GM12878 (cell line): Measurements from ENCODE around the gene COL4A2. TPM values are rescaled to one million over a fixed set of nuclear protein-coding genes. Genes with fewer than 3 reads are reported as not detected.
A peak's percentile ranks its signal among the peaks of the same experiment; 100 is the strongest.

Experiments used
- ATAC-seq: fragments of 200-7000 bp; cut with Tn5 transposase; 3 replicates; pipeline ENCODE4 v1.9.1; 2020; ENCODE audit warnings: mild to moderate bottlenecking, moderate library complexity
- BruUV-seq: library from RNA; stranded (reverse); fragments of 400-500 nt; replicated peaks from 2 replicates; lab custom pipeline; 2021; lab: Mats Ljungman, UMichigan
- CTCF ChIA-PET: fragments of 300-600 bp; sonication (Branson Sonifier 250); formaldehyde crosslinking; extraction: SDS; loops from one replicate; lab custom pipeline; 2021; ENCODE audit warnings: inconsistent platforms; lab: Yijun Ruan, JAX
- POLR2A ChIA-PET: fragments of 350-600 bp; formaldehyde crosslinking; extraction: SDS; loops from one replicate; lab custom pipeline; 2021; ENCODE audit warnings: inconsistent platforms; lab: Charles Lee
- RAD21 ChIA-PET: fragments of 300-600 bp; sonication (Branson Sonifier 250); formaldehyde crosslinking; loops from one replicate; lab custom pipeline; 2023; ENCODE audit warnings: antibody characterized with exemption; ENCODE audit not compliant: unreplicated experiment; lab: Charles Lee
- SMC1A ChIA-PET: fragments of 300-600 bp; sonication (Branson Sonifier 250); formaldehyde crosslinking; loops from one replicate; lab custom pipeline; 2023; ENCODE audit not compliant: unreplicated experiment, uncharacterized antibody; lab: Charles Lee
- DNase-seq: peaks from one replicate; pipeline ENCODE4 v3.0.0-alpha.2; 2011; ENCODE audit warnings: low read depth, low spot score
- FAIRE-seq: peaks from 3 replicates; lab custom pipeline; 2011; peaks lifted over from hg19 to GRCh38; lab: Jason Lieb, UNC
- H2AFZ ChIP-seq: 2 replicates; pipeline ENCODE4 v1.6.0; 2011; ENCODE audit warnings: low read depth, low read length, control low read depth; ENCODE audit not compliant: control insufficient read depth
- H3K27ac ChIP-seq: 2 replicates; pipeline ENCODE4 v1.5.1; 2011; ENCODE audit warnings: control low read depth; ENCODE audit not compliant: control insufficient read depth, insufficient read depth
- H3K27me3 ChIP-seq, 2 experiments: replicated peaks in 1 of 2; 2 replicates each; pipeline versions ENCODE4 v1.6.0 to v1.6.1; 2011; ENCODE audit warnings: low read length in 1 of 2; ENCODE audit not compliant: control insufficient read depth in 2 of 2, insufficient read depth in 2 of 2
- H3K36me3 ChIP-seq, 2 experiments: 2 replicates each; pipeline ENCODE4 v1.5.1; 2011; ENCODE audit warnings: low read length in 1 of 2; ENCODE audit not compliant: control insufficient read depth in 2 of 2, insufficient read depth in 2 of 2
- H3K4me1 ChIP-seq: 2 replicates; pipeline ENCODE4 v1.6.1; 2011; ENCODE audit warnings: mild to moderate bottlenecking, low read length, moderate library complexity, mixed read lengths; ENCODE audit not compliant: control insufficient read depth, insufficient read depth
- H3K4me2 ChIP-seq: 2 replicates; pipeline ENCODE4 v1.6.0; 2011; ENCODE audit warnings: control low read depth; ENCODE audit not compliant: control insufficient read depth, insufficient read depth
- H3K4me3 ChIP-seq: fragments of 200-600 bp; sonication (generic); 2 replicates; pipeline ENCODE4 v1.5.1; 2016
- H3K79me2 ChIP-seq: 2 replicates; pipeline ENCODE4 v1.6.0; 2011; ENCODE audit warnings: low read length; ENCODE audit not compliant: control insufficient read depth, insufficient read depth
- H3K9ac ChIP-seq: 2 replicates; pipeline ENCODE4 v1.8.0; 2011; ENCODE audit warnings: low read length, control low read depth, mixed read lengths; ENCODE audit not compliant: control insufficient read depth, insufficient read depth
- H3K9me3 ChIP-seq: replicated peaks from 3 replicates; pipeline ENCODE4 v1.5.1; 2011; ENCODE audit warnings: mild to moderate bottlenecking, low read length; ENCODE audit not compliant: control insufficient read depth, insufficient read depth
- H4K20me1 ChIP-seq: 2 replicates; pipeline ENCODE4 v1.6.0; 2011; ENCODE audit not compliant: control insufficient read depth, insufficient read depth
- BHLHE40 ChIP-seq, 2 experiments: fragments of 450-650 bp in 1 of 2; IDR thresholded peaks; 2 replicates each; pipeline ENCODE4 v1.6.1; 2011 to 2017; ENCODE audit warnings: low read depth in 2 of 2, borderline replicate concordance in 1 of 2, improper control_type of control experiment in 1 of 2, low read length in 1 of 2, mild to moderate bottlenecking in 1 of 2
- CHD2 ChIP-seq: IDR thresholded peaks from 2 replicates; pipeline ENCODE4 v1.6.1; 2011; ENCODE audit warnings: low read depth, low read length, improper control_type of control experiment, borderline replicate concordance
- HCFC1 ChIP-seq: fragments of 150-350 bp; IDR thresholded peaks from 2 replicates; pipeline ENCODE4 v1.6.1; 2014; ENCODE audit warnings: low read length
- IKZF1 ChIP-seq: fragments of 450-650 bp; conservative IDR thresholded peaks from 2 replicates; pipeline ENCODE4 v1.6.1; 2017; ENCODE audit warnings: antibody characterized with exemption, mild to moderate bottlenecking
- JUNB ChIP-seq: IDR thresholded peaks from 2 replicates; pipeline ENCODE4 v1.6.1; 2016; ENCODE audit warnings: antibody characterized with exemption, mild to moderate bottlenecking
- MTA2 ChIP-seq: fragments of 450-650 bp; IDR thresholded peaks from 2 replicates; pipeline ENCODE4 v1.6.1; 2016; ENCODE audit warnings: low read depth, mild to moderate bottlenecking, moderate library complexity
- MTA3 ChIP-seq: IDR thresholded peaks from 2 replicates; pipeline ENCODE4 v1.6.1; 2012; ENCODE audit warnings: low read length, inconsistent platforms, borderline replicate concordance
- POLR2AphosphoS2 ChIP-seq: IDR thresholded peaks from 2 replicates; pipeline ENCODE4 v1.6.1; 2011; ENCODE audit warnings: low read depth, mild to moderate bottlenecking, low read length, improper control_type of control experiment, moderate library complexity
- TCF7 ChIP-seq: IDR thresholded peaks from 2 replicates; pipeline ENCODE4 v1.6.1; 2014; ENCODE audit warnings: antibody characterized with exemption, borderline replicate concordance
- WGBS: methylation state at CpG from one replicate; pipeline ENCODE4 v1.1.6; 2016; ENCODE audit warnings: low lambda C conversion rate; ENCODE audit not compliant: insufficient replicate concordance, insufficient coverage; ENCODE audit errors: missing lambda C conversion rate; 5-methylcytosine and 5-hydroxymethylcytosine counted together
- in situ Hi-C: fragments of 300-500 bp; cut with MboI; formaldehyde crosslinking; loops from 9 replicates; pipeline ENCODE4 v1.14.3; 2018; ENCODE audit warnings: mixed read lengths
- intact Hi-C: fragments of 100-400 bp; cut with micrococcal nuclease; formaldehyde crosslinking; loops from one replicate; pipeline ENCODE4 v1.14.2; 2022; ENCODE audit not compliant: unreplicated experiment
- polyA plus RNA-seq, 11 experiments: library from polyadenylated mRNA; depleted of rRNA in 4 of 11; unstranded in 6 of 11; stranded (reverse) in 5 of 11; fragments of >200 nt; fragmentation: Nextera tagmentation in 4 of 11; fragmentation: Illumina TruSeq in 1 of 11; extraction: Ambion mirVana in 4 of 11; extraction: Trizol in 1 of 11; gene quantifications; 1 replicate in 1 of 11; 2 replicates in 10 of 11; pipeline versions ENCODE4 v1.2.1 to v1.2.3, GENCODE V29; 2011 to 2016; ENCODE audit warnings: inconsistent platforms in 2 of 11, missing spikeins in 2 of 11, low read depth in 1 of 11
- total RNA-seq, 4 experiments: library from RNA; depleted of rRNA in 3 of 4; stranded (reverse); fragments of >200 nt in 3 of 4; fragmentation: Illumina TruSeq in 1 of 4; extraction: Trizol in 1 of 4; gene quantifications; 2 replicates each; pipeline versions ENCODE4 v1.2.1 to v1.2.3, GENCODE V29; 2013 to 2021
- TF ChIP-seq, protein P1 (sequence below): fragments of 450-650 bp; IDR thresholded peaks from 2 replicates; pipeline ENCODE4 v1.6.1; 2016; ENCODE audit warnings: mild to moderate bottlenecking
- TF ChIP-seq, protein P2 (sequence below): fragments of 450-650 bp; formaldehyde crosslinking; IDR thresholded peaks from 2 replicates; pipeline ENCODE4 v1.5.0; 2022; ENCODE audit warnings: mild to moderate bottlenecking, missing genetic modification characterization
- TF ChIP-seq, protein P3 (sequence below): IDR thresholded peaks from 2 replicates; pipeline ENCODE4 v1.6.1; 2012; ENCODE audit warnings: mild to moderate bottlenecking, low read depth, low read length

The COL4A2 gene
- total and polyA plus RNA-seq, 10 of the 15 experiments (the other 5 are each of a cell fraction or from before 2014, with no cell fraction given), result 0.16 to 1.6 (median 0.62) TPM; not detected in 3

DNA sequence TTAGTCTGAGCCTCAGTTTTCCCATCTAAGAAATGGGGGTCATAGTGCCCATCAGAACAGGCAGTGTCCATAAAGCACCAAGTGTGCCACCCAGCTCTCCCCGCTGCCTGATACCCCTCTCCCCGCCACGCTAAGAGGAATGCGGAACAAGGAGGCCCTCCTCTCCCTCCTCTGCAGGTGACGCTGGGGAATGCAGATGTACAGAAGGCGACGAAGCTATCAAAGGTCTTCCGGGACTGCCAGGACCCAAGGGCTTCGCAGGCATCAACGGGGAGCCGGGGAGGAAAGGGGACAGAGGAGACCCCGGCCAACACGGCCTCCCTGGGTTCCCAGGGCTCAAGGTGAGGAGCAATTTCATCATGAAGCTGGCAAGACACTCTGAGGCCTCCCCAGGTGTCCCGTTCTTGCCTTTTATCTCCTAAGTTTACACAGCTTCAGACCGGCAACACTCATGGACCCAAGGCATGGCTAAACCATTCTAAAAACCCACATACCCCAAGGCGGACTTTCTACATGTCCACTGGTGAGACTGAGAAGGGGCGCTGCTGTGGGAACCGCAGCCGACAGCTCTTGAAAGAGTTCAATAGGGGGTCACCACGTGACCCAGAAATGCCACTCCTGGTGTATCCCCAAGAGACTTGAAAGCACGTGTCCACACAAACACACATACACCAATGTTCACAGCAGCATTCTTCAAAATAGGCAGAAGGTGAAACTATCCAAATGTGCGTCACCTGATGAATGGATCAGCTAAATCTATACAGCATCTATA is 151.7 kb downstream of the COL4A2 start (continued):
- TF ChIP-seq, protein P1, sequence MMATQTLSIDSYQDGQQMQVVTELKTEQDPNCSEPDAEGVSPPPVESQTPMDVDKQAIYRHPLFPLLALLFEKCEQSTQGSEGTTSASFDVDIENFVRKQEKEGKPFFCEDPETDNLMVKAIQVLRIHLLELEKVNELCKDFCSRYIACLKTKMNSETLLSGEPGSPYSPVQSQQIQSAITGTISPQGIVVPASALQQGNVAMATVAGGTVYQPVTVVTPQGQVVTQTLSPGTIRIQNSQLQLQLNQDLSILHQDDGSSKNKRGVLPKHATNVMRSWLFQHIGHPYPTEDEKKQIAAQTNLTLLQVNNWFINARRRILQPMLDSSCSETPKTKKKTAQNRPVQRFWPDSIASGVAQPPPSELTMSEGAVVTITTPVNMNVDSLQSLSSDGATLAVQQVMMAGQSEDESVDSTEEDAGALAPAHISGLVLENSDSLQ, result peak; percentile 49; the same call in 1 of the 2 replicates
- no peak for TF ChIP-seq CHD2
- TF ChIP-seq MTA2, result peak; percentile 32; the same call in 1 of the 2 replicates
- peak; percentile 87 to 91 for TF ChIP-seq BHLHE40 (IDR thresholded peaks at IDR 0.05; ENCODE audit: borderline replicate concordance in 1 of 2, low read depth in 2 of 2, low read length in 1 of 2)
- TF ChIP-seq POLR2AphosphoS2, result no peak
- peak; percentile 54 for TF ChIP-seq IKZF1

DNA sequence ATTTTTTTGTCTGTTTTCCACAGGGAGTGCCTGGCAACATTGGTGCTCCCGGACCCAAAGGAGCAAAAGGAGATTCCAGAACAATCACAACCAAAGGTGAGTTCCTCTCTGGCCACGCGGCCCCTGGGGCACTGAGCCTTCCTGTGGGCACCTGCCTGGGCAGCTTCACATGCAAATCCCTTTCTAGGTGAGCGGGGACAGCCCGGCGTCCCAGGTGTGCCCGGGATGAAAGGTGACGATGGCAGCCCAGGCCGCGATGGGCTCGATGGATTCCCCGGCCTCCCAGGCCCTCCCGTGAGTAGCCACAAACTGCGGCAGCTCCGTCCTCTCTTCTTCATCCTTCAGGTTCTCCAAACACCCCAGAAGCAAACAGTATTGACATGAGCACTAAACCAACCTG is 155.0 kb downstream of the COL4A2 start:
- no peak overlapping the region for H3K4me3 ChIP-seq
- ATAC-seq (no peak), FAIRE-seq (no peak), DNase-seq (no peak)
- CTCF ChIA-PET, result interaction anchor here (0.8 kb wide), 1 partner anchor 16 kb away, joined by 3 read pairs; no protein-coding TSS in a partner anchor
- H3K79me2 ChIP-seq, result no peaks in the 10 kb centered on the region
- SMC1A ChIA-PET, result interaction anchor here (0.6 kb wide), 1 partner anchor 10 kb away, joined by 3 read pairs; no protein-coding TSS in a partner anchor
- H3K27ac ChIP-seq, result no peak overlapping the region
- H4K20me1 ChIP-seq, result no peaks in the 10 kb centered on the region
- H3K9me3 ChIP-seq, result no peaks in the 10 kb centered on the region
- H2AFZ ChIP-seq, result no peak overlapping the region
- no peak overlapping the region for H3K9ac ChIP-seq
- POLR2A ChIA-PET, result no interaction called here
- no TSS peak for BruUV-seq
- in situ Hi-C loops (no loop called here), intact Hi-C loops (no loop called here)
- no peaks in the 10 kb centered on the region for H3K36me3 ChIP-seq
- peaks cover 7% of the 10 kb centered on the region for H3K4me1 ChIP-seq
- 64% methylated on average over 15 of the region's 15 CpGs for WGBS
- RAD21 ChIA-PET, result no interaction called here
- TF ChIP-seq TCF7 (no peak), JUNB (no peak), MTA3 (no peak), HCFC1 (no peak)
- TF ChIP-seq, protein P2, sequence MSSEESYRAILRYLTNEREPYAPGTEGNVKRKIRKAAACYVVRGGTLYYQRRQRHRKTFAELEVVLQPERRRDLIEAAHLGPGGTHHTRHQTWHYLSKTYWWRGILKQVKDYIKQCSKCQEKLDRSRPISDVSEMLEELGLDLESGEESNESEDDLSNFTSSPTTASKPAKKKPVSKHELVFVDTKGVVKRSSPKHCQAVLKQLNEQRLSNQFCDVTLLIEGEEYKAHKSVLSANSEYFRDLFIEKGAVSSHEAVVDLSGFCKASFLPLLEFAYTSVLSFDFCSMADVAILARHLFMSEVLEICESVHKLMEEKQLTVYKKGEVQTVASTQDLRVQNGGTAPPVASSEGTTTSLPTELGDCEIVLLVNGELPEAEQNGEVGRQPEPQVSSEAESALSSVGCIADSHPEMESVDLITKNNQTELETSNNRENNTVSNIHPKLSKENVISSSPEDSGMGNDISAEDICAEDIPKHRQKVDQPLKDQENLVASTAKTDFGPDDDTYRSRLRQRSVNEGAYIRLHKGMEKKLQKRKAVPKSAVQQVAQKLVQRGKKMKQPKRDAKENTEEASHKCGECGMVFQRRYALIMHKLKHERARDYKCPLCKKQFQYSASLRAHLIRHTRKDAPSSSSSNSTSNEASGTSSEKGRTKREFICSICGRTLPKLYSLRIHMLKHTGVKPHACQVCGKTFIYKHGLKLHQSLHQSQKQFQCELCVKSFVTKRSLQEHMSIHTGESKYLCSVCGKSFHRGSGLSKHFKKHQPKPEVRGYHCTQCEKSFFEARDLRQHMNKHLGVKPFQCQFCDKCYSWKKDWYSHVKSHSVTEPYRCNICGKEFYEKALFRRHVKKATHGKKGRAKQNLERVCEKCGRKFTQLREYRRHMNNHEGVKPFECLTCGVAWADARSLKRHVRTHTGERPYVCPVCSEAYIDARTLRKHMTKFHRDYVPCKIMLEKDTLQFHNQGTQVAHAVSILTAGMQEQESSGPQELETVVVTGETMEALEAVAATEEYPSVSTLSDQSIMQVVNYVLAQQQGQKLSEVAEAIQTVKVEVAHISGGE (CRISPR knock-in tag), result no peak
- TF ChIP-seq, protein P3, sequence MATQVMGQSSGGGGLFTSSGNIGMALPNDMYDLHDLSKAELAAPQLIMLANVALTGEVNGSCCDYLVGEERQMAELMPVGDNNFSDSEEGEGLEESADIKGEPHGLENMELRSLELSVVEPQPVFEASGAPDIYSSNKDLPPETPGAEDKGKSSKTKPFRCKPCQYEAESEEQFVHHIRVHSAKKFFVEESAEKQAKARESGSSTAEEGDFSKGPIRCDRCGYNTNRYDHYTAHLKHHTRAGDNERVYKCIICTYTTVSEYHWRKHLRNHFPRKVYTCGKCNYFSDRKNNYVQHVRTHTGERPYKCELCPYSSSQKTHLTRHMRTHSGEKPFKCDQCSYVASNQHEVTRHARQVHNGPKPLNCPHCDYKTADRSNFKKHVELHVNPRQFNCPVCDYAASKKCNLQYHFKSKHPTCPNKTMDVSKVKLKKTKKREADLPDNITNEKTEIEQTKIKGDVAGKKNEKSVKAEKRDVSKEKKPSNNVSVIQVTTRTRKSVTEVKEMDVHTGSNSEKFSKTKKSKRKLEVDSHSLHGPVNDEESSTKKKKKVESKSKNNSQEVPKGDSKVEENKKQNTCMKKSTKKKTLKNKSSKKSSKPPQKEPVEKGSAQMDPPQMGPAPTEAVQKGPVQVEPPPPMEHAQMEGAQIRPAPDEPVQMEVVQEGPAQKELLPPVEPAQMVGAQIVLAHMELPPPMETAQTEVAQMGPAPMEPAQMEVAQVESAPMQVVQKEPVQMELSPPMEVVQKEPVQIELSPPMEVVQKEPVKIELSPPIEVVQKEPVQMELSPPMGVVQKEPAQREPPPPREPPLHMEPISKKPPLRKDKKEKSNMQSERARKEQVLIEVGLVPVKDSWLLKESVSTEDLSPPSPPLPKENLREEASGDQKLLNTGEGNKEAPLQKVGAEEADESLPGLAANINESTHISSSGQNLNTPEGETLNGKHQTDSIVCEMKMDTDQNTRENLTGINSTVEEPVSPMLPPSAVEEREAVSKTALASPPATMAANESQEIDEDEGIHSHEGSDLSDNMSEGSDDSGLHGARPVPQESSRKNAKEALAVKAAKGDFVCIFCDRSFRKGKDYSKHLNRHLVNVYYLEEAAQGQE, result no peak
- no peak overlapping the region for H3K4me2 ChIP-seq
- no peaks in the 10 kb centered on the region for H3K27me3 ChIP-seq
